Hepatocyte (in vitro differentiated cells): ENCODE data around the gene PAEP.

Source experiments
- EZH2 ChIP-seq: fragments of 200-600 bp; sonication (generic); IDR thresholded peaks from 2 replicates; pipeline ENCODE4 v1.6.1; 2016; ENCODE audit warnings: antibody characterized with exemption, mild to moderate bottlenecking, borderline replicate concordance
- EZH2phosphoT487 ChIP-seq: fragments of 200-600 bp; sonication (generic); IDR thresholded peaks from one replicate; pipeline ENCODE4 v1.6.1; 2018; ENCODE audit warnings: antibody characterized with exemption, mild to moderate bottlenecking, low read depth, moderate library complexity; ENCODE audit not compliant: unreplicated experiment, severe bottlenecking
- TF ChIP-seq, protein P1 (sequence below): fragments of 200-600 bp; sonication (generic); IDR thresholded peaks from 2 replicates; pipeline ENCODE4 v1.5.1; 2016; ENCODE audit warnings: antibody characterized with exemption, mild to moderate bottlenecking; ENCODE audit not compliant: poor library complexity

DNA sequence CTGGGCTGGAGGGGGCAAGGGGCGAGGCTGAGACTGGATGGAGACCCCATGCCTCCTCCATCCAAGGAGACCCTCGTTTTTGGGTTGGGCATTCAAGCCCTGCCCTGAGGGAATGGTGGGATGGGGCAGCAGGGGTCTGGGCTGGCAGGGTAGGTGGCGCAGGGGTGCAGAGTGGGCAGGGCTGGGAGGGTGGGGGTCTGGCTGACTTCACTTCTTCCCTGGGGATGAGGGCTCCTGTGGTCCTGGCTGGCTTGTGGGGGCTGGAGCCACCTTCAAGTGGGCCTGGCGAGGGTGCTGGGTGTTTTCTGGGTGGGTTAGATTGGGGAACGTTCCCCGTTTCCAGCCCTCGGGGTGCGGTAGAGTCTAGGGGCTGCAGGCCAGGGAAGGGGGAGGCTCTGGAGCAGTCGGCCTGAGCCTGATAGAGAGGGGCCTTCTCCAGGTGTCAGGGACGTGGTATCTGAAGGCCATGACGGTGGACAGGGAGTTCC lies 39.9 kb upstream of the PAEP start:
- TF ChIP-seq EZH2, result no peak
- TF ChIP-seq, protein P1, sequence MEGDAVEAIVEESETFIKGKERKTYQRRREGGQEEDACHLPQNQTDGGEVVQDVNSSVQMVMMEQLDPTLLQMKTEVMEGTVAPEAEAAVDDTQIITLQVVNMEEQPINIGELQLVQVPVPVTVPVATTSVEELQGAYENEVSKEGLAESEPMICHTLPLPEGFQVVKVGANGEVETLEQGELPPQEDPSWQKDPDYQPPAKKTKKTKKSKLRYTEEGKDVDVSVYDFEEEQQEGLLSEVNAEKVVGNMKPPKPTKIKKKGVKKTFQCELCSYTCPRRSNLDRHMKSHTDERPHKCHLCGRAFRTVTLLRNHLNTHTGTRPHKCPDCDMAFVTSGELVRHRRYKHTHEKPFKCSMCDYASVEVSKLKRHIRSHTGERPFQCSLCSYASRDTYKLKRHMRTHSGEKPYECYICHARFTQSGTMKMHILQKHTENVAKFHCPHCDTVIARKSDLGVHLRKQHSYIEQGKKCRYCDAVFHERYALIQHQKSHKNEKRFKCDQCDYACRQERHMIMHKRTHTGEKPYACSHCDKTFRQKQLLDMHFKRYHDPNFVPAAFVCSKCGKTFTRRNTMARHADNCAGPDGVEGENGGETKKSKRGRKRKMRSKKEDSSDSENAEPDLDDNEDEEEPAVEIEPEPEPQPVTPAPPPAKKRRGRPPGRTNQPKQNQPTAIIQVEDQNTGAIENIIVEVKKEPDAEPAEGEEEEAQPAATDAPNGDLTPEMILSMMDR, result no peak
- no peak for TF ChIP-seq EZH2phosphoT487
